HG03378 (cell line): ENCODE data around the gene BCAT1.
"Not testable (repeated sequence)": the region's sequence is repeated elsewhere in the genome, so short reads cannot be mapped to it uniquely, and the experiment has no call there.

Source experiments
- ATAC-seq: cut with Tn5 transposase; IDR thresholded peaks from one replicate; pipeline ENCODE4 v1.9.1; 2021; ENCODE audit warnings: mild to moderate bottlenecking, moderate library complexity; ENCODE audit not compliant: unreplicated experiment

BCAT1 gene

DNA sequence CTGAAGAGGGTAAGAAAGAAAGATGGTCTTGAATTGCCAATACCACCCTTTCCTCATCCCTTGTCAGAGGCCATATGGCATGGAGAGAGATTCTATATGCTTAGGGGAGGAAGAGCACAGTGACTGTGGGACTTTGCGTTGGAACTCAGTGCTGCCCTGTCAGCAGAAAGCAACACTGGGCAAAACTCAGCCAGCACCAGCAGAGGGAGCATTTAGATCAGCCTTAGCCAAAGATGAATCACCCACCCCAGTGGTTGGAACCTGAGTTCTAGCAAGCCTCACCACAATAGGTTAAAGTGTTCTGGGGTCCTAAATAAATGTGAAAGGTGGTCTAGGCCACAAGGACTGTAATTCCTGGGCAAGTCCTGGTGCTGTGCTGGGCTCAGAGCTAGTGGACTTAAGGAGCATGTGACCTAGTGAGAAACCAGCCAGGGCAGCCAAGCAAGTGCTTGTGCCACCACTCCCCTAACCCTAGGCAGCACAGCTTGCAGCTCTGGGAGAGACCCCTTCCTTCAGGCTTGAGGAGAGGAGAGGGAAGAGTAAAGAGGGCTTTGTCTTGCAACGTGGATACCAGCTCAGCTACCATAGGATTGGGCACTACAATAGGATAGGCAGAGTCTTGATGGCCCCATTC lies 11.4 kb upstream of the BCAT1 start:
- ATAC-seq: peak; percentile 83

DNA sequence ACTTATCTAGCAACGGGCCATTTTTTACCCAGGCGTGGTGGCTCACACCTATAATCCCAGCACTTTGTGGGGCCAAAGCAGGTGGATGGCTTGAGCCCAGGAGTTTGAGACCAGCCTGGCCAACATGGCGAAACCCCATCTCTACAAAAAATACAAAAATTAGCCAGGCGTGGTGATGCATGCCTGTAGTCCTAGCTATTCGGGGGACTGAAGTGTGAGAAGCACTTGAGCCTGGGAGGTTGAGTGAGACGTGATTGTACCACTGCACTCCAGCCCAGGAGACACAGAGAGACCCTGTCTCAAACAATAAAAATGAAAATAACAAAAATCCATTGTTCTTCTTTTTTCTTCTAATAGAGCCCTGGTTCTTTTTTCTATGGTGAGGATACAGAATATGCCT lies 7.5 kb upstream of the BCAT1 start:
- not testable (repeated sequence) for ATAC-seq

DNA sequence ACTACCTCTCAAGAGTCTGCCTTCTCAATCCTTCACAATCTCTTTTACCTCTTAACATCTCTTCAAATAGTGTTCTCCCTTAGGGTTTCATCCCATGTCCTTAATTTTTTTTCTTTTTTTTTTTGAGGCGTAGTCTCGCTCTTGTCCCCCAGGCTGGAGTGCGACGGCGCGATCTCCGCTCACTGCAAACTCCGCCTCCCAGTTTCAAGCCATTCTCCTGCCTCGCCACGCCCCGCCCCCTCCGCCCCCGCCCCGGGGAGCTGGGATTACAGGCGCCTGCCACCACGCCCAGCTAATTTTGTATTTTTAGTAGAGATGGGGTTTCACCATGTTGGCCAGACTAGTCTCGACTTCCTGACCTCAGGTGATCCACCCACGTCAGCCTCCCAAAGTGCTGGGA lies 7.0 kb upstream of the BCAT1 start:
- ATAC-seq: no peak

DNA sequence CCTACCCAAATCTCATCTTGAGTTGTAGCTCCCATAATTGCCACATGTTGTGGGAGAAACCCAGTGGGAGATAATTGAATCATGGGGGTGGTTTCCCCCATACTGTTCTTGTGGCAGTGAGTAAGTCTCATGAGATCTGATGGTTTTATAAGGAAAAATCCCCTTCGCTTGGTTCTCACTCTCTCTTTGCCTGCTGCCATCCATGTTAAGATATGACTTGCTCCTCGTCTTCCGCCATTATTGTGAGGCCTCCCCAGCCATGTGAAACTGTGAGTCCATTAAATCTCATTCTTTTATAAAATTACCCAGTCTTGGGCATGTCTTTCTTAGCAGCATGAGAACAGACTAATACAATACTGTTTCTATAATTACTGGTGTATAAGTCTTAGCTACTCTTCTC lies 6.5 kb upstream of the BCAT1 start:
- no peak for ATAC-seq

DNA sequence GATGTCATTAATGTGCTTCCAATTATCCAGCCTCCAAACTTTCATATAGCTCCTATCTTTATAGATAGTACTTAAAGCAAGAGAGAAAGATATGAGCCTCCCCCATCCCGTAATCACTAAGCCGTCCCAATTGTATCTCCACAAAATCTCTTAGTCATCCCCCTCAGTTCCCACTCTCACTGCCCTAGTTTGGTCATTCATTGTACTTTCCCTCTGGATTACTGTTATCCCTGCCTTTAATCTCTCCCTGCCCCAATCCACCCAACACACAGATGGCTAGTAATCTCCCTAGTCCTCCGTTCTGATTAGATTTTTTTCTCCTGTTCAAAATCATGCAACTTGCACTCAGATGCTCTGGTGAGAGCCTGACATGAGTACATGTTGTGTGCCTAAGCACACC lies 5.4 kb upstream of the BCAT1 start:
- ATAC-seq: no peak

DNA sequence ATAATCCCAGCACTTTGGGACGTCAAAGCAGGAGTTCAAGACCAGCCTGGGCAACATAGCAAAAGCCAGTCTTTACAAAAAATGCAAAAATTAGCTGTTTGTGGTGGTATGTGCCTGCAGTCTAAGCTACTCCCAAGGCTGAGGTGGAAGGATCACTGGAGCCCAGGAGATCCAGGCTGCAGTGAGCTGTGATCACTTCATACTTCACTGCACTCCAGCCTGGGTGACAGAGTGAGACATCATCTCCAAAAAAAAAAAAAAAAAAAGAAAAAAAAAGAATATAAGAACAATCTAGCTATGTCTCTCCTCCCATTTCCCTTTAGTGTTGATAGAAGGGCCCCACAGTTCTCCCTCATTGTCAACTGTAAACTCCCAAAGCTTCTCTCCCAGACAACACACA lies 3.5 kb upstream of the BCAT1 start:
- ATAC-seq: no peak

DNA sequence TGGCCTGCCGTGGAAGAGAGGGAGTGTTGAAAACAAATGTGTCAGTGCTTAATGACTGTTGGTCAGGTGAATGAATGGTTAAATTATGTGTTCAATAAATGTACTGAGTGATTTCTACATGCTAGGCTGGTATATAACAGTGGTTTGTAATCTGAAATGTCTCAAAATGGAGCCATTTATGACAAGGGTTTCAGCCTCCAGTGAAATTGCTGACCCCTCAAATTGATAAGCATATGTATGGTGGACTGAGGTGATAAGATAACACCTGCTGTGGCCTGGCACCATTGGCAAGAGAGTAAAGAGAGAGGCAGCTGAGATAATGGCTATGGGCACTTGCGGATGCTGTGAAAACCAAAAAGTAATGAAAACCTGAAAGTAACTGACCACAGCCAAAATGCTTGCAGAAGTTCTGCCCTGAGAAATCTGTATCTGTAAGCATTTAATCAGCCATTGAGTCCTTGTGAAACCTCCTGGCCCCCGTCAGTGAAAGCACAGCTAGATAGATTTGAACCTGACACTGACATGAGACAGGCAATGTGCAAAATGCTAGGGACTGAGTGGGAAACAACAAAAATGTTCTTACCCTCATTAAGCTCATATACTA lies 1.4 kb upstream of the BCAT1 start:
- ATAC-seq: peak; percentile 42

DNA sequence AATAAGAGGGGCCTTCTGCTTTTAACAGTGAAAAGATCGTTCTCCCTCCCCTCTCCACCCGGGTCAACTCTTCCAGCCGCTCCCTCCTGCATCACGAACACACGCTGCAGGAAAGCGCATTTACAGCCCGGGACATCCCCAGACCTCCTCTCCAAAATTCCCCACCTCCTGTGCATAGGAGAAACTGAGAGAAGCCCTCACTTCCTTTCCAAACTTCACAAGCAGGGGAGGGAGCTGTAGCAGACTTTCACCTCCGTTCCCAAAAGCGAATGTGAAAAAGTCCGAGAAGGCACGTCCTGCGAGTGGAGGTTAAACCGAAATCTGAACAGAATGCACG lies 513 bp downstream of the BCAT1 start:
- no peak for ATAC-seq

DNA sequence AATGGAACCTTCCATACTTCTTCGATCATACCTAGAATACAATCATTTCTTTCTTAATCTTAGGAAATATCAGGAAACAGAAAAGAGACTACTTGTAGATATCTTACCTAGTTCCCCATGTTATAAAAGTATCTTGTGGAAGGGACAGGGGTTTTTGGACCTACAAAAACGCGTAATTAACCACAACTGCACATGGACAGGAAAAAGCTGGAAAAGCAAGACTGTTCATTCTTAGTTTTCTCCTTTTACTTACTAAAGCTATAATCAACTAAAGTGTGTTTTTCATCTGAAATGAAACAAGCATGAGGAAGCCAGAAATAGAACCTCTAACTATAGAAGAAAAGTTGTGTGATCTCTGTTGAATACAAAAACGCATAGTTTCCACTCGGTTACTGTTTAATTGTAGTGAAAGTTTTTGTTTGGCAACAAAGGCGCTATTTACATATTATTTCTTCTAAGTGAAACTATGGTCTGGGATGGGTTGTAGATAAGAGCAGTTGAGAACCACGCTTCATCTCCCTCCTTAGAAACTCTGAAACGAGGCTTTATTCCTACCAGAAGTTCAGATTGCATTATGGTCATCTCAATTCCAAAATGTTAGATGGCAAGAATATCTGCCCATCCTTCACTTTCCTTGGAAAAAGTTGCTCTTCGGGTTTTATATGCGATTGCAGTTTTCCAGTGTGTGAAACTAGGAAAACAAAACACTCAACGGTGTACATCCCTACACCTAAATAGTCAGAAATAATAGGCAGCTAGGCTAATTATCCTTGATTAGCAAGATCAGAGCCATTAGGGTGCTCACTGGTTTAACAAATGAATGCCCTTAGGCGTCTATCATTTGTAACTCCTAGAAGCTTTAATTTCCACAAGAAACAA lies 1.1 kb downstream of the BCAT1 start:
- peak; percentile 27 for ATAC-seq

DNA sequence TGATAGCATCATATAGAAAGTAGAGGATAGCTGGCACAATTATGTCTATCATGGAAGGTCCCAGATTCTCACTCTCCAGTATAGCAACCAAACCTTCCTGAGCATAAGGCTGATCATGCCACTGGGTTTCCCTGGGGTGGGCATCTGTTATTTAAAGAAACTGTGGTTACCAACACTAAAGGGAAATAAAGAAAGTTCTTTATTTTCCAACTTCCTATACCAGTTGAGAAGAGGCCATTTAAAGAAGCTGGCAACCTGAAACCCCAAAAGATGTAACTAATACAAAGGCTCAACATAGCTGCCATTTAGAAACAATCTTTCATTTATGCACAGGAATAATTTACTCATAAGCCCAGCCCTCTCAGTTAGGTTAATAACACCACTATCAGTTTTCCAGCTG lies 3.1 kb downstream of the BCAT1 start:
- ATAC-seq: no peak

DNA sequence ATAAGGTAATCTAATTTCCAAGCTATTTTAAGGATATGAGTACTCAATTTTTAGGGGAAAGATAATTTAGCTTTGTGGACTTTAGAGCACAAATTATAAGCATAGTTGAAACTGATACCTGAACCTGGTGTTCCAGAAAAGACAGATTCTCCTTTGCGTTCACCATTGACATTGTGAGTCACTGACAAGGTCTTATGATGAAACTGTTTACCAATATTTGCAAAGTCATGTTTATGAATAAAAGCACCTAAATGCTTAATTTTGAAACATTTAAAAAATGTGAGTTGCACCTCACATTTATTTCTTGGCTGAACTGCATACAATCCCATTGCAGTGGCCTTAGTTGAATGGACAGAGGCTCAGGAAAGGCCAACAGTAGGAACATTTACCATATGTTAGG lies 3.9 kb downstream of the BCAT1 start:
- no peak for ATAC-seq

DNA sequence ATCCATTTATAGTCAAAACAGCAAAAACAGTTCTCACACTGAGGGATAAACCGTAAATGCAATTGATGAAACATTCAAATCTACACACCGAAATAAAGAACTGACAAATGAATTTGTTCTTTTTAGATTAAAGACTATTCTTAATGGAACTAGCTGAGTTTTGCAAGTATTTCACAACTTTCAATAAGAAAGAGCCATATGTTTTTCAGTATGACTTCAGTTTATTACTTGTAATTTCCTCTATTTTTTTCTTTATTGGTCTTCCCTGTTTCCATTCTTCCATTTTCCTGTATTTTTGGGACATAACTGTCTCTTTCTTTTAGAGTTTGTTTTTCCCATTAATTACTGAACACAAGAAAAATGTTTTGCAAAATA lies 4.3 kb downstream of the BCAT1 start:
- ATAC-seq: no peak

DNA sequence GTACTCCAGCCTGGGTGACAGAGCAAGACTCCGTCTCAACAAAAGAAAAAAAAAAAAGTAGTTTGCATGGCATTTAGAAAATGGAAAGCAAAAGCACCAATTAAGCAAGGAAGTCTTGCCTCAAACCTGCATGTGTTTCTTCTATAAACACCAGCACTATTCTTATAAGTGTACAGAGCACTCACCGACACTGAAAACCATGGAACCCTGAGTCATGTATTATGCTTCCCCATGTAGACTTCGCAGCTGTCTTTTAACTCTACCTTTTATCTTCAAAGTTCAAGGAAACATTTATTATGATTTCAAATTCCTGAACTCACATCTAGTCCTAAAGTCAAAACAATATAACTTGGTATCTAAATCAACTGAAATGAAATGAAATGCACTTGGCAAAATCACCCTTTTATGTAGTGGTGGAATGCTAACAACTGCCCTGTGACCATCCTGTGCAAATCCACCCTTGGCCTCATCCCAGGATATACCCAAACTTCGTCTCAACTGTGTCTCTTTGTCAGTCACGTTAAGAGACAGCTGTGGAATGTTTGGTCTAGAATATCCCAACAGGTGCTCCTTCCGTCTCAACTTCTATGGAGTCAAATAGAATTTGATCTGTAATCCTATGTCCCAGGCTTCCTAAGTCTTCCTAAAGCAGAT lies 4.8 kb downstream of the BCAT1 start:
- no peak for ATAC-seq

DNA sequence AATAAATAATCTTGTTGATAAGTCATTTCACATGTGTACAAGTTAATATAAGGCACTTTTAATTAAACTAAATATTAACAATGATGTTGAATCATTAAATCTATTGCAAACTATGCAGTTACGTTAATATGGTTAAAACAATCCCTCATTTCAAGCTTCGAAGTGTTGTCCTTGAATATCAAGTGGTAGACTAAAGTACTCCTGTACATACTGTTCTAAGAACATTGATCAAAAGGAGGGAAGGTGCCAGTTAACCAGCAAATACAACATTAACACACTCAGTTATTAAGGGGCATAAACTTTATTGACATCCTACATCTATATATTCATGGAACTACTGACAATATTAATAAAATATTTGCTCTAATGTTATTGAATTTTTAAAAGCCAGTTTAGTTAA lies 8.7 kb downstream of the BCAT1 start:
- ATAC-seq: no peak

DNA sequence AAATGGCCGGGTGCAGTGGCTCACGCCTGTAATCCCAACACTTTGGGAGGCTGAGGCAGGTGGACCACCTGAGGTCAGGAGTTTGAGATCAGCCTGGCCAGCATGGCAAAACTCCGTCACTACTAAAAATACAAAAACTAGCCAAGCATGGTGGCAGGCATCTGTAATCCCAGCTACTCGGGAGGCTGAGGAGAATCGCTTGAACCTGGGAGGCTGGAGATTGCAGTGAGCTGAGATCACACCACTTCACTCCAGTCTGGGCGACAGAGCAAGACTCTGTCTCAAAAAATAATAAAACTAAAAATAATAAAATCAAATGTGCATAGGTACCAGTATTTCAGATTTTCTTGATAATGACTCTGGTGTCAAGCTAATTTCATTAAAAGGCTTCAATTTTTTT lies 9.3 kb downstream of the BCAT1 start:
- ATAC-seq: not testable (repeated sequence)

DNA sequence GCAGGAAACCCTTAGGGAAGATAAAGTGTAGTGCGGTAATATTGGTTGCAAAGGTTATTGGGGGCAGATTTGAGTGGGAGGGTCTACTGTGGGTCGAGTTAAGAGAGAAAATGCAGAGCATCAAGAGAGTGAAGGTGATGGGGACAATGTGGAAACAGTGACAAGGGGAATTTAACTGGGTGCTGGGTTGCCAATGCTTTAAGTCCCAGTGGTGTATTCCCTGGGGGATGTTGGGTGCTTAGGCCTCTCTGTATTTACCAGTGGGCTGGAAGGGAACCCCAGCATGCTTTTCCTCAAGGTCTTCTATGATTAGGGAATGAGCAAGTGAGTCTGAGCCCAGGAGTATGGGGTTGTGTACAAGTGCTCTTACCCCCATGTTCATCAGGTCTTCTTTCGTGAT lies 10.6 kb downstream of the BCAT1 start:
- no peak for ATAC-seq

DNA sequence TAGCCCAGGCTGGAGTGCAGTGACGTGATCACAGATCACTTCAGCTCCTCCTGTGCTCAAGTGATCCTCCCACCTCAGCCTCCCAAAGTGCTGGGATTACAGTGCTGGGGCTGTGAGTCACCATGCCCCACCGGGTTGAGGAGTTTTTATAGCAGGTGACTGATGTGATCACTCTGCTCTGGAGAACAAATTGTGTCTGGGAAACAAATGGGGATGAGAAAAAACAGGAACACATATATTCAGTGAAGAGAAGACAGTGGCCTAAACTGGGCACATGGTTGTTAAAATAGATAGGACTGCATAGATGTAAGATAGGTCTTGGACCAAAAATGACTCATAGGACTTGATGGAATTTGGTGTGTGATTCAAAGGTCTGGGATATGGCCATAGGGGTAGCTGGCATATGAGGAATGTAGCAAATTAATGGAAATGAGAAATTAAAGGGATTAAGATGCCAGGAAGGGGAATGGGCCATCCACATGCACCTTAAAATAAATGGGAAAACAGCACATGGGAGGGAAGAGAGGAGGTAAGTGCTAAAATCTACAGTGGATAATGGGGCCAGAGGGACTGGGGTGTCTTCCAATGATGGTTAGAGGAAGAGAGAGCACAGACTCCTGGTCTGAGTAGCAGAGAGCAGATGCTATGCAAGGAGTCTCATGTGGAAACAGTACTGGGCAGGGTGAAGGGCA lies 11.2 kb downstream of the BCAT1 start:
- ATAC-seq: no peak

DNA sequence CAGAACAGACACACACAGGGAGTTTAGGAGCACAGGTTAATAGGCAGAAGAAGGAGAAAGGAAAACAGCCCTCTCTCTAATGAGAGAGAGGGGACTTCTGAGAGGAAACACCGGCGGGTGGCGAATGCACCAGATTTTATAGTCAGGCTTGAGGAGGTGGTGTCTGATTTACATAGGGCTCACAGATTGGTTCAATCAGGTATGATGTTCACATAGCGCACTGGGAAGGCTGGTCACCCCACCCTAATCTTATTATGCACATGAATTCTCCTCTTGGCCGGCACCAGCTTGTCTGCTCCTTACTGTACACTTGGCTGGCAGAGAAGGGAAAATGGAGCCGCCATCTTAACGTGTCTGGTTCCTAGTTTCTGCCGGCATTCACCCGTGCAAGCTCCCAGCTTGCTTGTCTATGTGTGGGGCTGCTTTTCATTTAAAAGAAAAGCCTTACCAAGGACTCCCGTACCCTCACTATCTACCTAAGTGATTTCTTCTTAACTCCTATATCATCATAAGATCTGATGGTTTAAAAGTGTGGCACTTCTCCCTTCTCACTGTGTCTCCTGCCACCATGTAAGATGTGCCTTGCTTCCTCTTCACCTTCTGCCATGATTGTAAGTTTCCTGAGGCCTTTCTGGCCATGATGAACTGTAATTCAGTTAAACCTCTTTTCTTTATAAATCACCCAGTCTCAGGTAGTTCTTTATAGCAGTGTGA lies 15.1 kb downstream of the BCAT1 start:
- ATAC-seq: no peak

DNA sequence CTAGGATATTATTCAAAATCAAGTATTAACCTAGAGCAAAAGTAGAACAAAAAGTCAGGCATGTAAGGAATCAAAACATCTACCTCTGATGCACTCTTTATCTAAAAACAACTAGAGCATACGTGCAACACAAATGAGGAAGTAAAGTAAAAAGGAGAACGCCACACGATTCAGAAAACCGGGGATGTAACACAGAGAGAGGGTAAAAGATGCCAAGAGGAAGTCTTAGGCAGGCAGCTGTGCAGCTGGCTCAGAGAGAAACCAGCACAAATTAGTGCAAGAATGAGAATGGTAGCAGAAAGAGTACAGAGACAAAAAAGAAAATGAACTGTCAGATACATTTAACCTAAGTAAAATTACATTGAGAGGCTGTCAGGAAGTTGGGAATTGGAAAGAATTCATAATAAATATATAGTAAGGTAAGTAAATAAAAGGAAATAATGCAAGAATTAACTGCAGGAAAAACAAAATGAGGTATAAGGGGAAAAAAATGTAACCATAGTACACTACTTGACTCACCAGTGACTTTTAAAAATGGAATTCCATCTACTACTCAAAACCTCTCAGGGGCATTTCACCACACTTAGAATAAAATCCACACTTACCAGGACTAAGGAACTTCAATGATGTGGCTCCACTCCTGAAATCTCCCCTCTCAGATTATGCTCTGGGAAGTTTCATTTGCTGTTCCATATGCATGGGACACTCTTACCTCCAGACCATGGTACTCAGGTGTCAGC lies 17.1 kb downstream of the BCAT1 start:
- ATAC-seq: peak; percentile 96

DNA sequence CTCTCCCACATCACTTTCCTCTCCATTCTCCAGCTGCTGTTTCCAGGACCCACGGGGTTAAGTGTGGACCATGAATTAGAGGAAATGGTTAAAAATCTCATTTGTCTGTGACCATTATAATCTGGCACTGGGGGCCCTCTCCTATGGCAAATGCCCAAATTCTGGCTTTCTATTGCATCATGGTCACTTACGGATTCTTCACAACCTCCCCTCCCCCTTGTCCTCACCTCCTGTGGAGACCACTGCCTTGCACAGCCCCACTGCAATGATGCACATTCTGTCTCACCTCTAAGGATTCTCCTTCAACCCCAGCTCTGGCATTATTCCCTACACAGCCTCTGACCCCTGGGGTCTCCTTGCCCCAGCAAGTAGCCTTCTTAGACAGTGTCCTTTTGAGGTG lies 18.9 kb downstream of the BCAT1 start:
- ATAC-seq: no peak
